ENCODE data around the gene DCC. TPM values are rescaled to one million over a fixed set of nuclear protein-coding genes. Genes with fewer than 3 reads are reported as not detected.

The DCC gene
- total RNA-seq, 1 experiment from 2014 or later = not detected

DNA sequence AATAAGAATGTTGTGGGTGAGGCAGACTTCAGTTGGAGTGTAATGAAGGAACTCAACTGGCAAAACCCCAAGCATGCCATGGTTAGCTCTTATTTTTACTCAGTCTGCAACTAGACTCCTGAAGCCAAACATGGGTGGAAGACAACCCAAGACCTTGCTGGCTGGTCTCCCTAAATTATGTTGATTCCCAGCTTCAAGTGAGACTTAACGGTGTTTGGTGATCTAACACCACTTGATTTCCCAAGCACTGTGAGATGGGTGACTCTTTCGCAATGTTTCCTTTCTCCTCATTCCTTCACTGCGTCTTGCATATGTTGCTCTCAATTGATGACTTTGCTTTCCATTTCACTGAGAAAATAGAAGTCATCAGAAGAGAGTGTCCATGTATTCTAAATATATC, 693.1 kb downstream of the DCC start:
- DNase-seq (ENCODE audit: low read depth) = no peak

DNA sequence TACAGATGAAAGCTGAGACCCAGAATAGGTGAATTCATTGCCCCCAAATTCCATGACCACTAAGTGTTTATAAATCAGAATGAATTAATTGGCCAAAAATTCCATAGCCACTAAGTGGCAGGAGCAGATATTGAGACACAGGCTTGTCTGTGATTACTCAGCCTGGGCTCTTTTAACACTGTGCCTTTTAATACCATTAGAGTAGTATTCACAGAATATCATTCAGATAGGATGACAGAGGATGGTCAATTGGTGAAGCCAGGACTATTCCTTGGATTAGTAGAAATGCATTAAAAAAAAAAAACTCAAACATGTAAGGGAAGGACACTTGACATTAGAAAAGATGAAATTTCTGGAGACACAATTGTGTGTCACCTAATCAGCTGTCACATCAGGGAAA, 698.6 kb downstream of the DCC start:
- DNase-seq (ENCODE audit: low read depth) = no peak

DNA sequence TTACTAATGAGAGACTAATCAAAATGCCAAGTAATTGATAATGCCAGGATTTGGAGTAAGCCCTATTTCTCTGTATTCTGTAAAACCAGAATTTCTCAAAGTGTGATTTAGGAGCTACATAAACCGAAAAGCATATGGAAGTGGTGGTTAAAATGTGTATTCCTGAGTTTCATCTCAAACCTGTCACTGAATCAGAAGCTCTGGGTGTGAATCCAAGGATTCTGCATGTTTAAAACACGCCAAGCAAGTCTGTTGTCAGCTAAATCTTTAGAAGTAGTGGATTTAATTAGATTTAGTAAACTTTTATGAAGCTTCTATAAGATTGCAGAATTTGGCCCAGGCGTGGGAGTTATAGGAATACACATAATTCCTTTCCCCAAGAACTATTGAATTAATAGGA, 700.3 kb downstream of the DCC start:
- DNase-seq (ENCODE audit: low read depth) = no peak

DNA sequence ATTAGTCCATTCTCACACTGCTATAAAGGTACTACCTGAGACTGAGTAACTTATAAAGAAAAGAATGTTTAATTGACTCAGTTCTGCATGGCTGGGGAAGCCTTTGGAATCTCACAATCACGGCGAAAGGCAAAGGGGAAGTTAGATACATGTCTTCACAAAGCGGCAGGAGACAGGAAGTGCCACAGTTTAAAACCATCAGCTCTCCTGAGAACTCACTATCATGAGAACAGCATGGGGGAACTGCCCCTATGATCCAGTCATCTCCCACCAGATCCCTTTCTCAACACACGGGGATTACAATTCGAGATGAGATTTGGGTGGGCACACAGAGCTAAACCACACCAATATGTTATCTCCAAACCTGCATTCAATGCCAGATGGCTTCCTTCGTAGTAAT, 716.1 kb downstream of the DCC start:
- DNase-seq (ENCODE audit: low read depth) = no peak

DNA sequence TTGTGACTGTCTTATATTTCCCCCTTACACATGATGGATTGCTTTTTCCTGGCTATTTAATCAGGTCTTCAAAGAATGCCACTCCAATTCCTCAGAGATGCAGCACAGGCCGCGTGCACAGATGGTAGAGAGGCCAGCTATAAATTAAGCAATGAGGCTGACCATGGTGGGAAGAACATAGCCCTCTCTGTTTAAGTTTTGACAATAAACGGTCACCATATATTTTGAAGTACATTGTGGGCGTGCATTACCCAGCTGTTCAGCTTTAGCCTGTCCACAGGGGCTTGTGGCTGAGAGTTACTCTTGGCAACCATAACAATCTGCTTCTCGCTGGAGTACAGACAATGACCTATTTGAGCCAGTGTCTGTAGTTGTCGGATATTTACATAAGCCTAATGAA, 730.8 kb downstream of the DCC start:
- DNase-seq (ENCODE audit: low read depth) = no peak

DNA sequence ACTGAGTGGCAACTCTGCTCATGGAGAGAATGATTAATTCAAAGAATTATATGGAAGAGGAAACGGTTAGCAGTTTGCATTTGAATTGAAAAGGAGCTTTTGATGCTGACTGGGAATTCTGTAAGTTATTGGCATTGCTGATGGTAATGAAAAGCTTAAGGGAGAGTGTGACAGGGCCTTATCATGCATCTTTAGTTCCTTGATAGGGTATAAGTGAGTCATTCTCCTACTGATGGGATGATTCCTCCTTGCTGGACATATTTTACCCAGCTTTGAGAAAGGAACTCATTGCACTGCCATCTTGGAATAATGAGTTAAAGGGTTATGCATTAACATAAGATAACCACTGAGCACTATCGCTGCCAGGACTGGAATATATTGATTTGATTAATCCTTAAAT, 740.7 kb downstream of the DCC start:
- DNase-seq (ENCODE audit: low read depth) = no peak

DNA sequence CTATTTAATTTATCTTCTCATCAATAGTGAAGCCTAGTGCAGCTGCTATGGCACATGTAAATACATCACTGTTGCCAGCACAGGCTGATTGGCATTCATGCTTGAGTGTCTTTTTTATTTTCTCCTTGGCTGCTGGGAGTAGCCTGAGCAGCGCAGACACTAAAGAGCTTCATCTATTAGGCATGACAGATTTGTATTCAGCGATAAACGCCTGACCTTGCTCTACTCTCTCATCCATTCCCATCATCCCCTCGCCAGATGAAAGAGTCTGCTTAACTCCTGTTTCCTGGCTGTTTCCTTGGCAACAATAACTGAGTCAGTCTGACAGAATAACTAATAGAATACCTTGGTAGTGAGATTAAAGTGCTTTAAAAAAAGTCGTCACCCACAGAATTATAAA, 753.6 kb downstream of the DCC start:
- no peak for DNase-seq (ENCODE audit: low read depth)

DNA sequence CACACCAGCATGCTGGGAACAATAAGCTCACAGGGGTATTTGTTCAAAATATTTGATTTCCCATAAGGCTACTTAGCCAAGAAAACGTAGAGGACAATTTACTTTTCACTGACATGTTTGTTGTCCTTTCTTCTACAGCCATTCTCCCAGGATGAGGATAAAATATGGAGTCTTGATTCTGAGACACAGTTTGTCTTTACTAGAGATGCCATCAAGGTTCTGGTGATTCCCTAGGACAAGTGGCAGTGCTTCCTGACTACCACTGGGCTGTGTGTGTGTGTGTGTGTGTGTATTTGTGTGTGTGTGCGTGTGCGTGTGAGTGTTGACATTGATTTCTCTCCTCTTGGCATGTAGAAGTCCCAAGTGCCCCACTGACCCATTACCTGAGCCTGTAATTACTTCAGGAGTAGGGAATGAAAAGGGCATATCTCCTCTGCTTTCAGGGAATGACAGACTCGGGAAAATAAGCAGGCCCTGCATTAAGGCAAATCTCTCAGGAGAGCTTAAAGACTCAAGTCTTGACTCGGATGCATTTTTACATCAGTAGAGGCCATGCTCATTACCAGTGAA, 761.6 kb downstream of the DCC start:
- DNase-seq (ENCODE audit: low read depth) = no peak

DNA sequence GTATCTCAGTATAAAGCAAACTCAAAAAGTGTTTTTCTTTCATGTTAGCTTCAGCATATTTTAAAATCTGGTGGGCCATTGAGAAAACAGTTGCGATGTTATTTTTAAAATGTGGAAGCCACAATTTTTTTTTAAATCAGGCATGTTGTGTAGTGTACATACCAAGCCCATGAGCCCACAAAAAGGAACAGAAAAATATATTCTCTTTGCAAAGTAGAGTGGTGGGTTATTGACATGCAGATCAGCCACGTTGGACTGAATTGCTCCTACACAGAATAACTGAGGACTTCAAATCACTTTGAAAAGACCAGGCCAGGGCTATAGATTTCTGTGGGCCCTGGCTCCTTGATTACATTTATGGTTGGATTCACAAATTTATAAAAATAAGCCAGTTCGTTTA, 774.4 kb downstream of the DCC start:
- DNase-seq (ENCODE audit: low read depth) = no peak

DNA sequence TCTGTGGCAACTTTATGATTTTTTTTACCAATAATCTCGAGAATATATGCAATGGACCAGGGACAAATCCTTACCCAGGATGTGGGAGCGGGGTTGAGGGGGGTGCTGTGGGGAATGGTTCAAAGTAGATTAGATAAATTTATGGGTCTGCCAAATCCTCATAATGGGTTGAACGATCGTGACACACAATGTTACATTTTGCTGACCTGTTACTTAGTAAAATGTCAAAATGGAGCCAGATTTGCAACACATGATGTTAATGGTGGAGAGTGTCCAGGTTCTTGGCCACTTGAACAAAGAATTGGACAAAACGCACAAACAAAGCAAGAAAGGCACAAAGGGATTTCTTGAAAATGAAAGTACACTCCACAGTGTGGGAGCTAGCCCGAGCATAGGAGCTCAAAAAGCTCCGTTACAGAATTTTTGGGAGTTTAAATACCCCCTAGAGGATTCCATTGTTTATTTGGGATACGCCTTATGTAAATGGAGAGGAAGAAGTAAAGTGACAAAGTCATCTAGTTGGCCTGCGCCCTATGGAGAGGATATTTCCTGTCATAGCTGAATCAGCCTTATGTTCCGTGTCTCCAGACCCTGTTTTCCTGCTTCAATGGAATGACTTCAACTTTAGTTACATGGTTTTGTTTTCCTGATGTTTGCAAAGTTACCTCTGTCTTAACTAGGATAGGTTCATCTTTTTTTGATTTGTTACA, 776.0 kb downstream of the DCC start:
- no peak for DNase-seq (ENCODE audit: low read depth)

DNA sequence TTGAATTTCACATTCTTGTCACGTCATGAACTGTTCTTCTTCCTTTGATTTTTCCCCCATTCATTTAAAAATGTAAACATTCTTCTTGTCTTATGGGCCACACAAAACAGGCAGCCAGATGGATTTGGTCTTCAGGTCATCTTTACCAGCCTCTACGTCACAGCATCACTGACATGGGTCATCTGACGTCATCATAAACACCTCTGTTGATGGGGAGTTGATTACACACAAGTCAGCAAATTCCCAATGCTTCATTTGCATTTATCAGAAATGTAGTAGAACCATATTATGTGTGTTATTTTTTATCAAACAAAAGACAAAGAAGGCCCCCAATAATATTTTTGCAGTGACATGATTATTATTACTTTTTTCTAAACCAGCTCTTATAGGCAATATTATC, 777.9 kb downstream of the DCC start:
- DNase-seq (ENCODE audit: low read depth) = no peak

DNA sequence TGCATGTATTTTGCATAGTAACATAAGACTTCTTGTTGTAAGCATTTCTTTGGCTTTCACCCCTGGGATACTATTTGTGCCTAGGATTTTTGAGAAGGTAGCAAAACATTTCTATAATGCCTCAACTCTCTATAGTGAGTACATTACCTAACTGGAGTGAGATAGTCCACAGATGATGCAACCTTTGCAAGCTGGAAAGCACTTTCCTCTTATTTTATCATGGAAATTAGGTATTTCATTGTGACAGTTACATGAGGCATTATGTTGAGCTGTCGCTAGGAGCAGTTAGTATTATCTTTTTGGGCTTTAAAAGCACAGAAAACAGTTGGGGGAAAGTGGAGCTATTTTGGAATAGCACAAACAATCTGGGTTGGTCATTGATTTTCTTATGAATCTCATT, 786.2 kb downstream of the DCC start:
- DNase-seq (ENCODE audit: low read depth) = no peak

DNA sequence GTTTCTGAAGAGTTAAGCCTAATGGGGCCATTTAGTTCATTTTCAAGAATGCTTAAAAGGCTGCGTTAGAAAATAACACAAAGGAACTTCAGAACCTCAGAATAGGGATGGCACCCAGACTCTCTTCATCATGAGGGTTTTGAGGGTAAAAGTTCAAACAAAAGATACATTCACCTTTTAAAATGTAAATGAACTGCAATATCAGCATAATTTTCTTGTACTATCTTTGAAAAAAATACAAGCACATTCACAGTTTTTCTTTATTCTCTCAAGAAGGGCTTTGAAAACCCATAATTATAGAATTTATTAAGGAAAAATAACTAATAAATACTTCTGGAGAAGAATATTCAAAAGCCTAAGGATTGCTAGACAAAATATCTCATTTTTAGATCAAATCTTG, 791.0 kb downstream of the DCC start:
- no peak for DNase-seq (ENCODE audit: low read depth)

DNA sequence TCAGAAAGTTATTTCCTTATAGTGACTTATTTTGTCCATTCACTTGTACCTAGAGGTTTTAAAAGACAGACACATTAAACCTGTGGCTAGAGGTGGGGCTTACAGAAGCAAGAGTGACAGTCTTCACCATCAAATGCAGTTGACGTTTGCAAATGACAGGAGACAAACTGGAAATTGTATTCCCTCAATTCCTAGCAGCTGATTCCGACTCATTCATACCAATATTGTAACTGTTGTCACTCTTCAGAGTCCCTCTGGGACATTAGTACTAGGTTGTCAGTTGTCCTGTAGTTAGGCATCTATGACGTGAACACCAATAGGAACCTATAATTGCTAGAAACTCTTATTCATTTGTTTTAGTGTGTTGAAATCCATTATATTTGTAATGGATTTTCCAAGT, 794.7 kb downstream of the DCC start:
- DNase-seq (ENCODE audit: low read depth) = no peak

DNA sequence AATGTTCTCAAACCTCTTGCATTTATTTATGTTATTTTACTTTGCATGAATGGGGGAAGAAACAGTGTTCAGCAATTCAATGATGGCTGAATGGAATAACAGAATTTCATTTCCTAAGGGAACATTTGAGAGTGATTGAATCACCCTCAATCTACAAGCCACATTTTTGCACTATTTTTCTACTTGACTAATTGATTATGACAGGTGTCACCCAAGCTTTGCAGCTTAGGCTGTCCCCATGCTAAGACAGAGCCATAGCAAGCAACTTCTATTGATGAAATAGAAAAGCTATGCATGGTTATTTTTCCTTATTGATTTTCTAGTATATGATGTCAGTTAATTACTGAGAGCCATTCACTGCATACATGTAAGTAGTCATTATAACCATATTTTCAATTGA, 795.7 kb downstream of the DCC start:
- DNase-seq (ENCODE audit: low read depth) = no peak

DNA sequence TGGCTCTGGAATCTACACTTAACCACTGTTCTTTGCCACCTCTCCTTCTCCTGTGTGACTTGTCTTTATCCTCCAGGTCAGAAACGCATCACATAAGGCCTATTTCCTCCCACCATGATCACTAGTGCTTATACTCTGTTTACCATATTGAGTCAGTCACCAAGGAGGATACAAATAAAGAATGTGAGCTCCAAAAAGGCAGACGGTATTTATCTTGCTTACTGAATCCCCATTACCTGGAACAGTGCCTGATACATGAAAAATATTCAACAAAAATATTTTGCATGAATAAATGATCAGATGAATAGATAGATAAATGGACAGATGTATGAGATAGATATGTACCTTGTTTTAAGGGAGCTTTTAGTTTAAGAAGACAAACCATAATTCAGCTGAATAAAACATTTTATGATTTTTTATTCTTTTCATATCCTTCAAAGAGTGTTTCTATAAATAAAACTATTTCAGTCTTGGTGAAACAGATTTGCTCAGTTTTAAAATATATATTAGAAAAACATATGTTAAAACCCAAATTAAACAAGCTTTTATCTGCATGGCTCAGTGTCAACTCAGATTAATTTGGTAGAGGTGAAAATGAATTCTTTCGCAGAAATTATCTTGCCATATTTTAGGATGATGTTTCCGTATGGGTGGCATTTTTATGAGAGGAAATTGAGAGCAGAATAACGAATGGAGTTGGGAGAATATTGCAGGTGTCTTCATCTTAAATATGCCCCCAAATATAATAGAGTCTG, 799.9 kb downstream of the DCC start:
- DNase-seq (ENCODE audit: low read depth) = no peak

DNA sequence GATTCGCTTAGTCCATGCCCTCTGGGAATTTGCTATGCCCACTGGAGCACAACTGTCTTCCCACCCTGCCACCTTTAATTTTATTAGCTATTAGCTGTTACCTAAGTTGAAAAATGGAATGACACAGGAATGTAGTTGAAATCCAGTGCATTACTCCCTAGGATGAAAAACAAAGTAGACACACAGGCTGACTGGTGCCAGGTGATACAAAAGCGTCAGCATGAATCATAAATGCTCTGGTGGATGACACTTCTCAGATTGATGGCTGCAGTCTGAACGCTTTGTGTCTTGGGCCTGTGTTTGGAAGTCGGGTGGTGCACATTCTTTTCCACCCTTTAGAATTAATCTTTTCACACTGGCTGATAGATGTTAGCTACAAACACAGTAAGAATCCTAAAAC, 802.0 kb downstream of the DCC start:
- DNase-seq (ENCODE audit: low read depth) = no peak

DNA sequence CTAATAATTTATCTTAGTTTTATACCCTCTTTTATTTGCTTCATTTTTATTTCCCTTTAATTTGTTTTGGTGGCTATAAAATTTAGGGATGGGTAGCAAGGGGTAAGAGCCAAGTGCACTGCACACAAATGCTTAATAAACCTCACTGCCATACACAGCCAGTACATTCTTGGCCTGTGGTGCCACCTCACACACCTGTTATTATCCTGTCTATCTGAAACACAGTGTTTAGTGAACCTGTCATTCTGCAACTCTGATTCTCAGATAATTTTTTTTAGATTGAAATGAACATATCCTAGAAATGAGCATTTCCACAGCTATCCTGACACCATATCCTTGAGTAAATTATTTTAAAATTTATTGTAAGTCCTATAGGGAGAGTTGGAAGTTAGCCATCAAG, 807.5 kb downstream of the DCC start:
- DNase-seq (ENCODE audit: low read depth) = no peak

DNA sequence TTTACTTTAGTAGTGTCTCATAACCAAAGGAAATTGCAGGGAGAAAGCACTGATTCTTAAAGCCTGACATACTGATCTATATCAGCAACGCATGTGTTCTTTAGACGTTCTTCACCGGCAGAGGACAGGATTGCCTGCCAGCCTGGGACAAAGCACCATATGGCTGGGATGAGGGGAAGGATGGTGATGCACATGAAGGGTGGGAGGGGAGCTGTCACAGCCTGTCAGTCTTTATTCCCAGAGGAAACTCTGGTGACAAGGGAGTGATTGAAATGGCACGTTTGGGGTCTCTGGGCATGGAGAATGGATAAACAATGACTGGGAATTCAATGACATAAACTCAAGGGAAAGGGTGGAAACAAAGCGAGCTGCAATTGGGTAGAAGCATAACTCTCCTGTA, 808.1 kb downstream of the DCC start:
- no peak for DNase-seq (ENCODE audit: low read depth)

DNA sequence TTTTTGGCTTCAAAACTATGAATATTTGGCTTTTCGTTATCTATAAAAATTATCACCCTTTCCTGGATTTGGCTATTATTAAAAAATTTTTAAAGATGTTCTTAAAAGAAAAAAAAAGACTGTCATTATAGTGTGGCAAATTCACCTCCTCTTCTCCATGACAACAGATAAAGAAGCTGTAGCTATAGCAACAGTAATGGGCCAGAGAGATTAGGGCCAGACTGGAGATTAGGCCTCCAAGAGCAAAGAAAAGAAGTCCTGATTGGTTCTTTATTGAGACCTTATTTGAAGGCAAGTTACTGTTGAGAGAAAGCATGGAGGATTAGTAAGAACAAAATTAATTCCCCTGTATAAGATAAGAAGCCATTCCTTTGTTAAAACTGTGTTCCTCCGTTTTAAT, 812.5 kb downstream of the DCC start:
- no peak for DNase-seq (ENCODE audit: low read depth)

DNA sequence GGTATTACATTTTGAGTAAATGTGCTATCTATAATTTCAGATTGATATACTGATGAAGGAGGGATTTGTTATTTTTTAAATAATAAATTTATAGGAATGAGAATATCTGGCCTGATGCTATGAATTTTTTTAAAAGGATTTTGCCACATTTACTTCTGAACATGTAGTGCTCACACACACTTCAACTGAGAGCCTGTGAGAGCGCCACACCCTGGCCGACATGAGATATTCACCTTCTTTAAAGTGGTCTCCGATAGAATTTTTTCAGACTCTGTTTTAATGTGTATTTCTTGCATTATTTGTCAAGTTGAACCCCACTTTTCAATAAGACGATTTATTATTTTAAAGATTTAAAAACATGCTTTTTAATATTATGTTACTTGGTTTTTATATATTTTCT, 813.3 kb downstream of the DCC start:
- no peak for DNase-seq (ENCODE audit: low read depth)

DNA sequence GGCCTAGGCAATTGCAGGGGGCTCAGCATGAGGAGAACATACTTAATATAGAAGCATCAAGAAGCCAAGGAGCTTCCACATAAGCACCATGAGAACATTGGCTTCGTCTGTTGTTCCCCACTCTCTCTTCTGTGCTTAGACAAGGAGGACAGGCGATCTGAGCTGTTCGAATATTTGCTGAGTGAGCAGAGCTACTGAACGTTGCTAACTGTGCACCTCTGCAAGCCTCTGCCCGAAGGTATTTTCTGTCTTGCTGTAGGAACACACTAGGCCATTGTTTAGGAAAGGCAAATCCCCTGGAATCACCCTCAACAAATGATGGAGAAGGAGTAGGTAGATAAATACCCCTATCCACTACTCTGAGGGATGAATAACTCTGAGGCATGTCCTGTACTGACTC, 813.8 kb downstream of the DCC start:
- DNase-seq (ENCODE audit: low read depth) = no peak

DNA sequence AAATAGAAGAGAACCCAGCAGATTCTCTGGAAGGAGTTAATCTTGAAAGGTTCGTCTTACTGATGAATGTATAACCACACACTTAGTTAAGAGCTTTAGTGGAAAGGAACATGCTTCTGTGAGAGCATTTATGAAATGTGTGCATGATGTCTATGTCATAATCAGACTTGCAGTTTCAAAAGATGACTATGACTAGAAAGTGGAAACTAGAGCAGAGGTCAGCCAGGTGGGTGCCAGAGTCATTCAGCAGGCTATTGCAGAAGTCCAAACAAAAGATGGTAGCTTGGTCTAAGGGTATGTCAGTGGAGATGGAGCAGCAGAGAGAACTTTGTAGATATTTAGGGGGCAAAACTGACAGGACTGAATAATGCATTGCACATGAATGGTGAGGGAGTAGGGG, 825.8 kb downstream of the DCC start:
- no peak for DNase-seq (ENCODE audit: low read depth)
